SH-SY5Y (cell line): Measurements from ENCODE around the gene GFOD1.

Source experiments
- GATA2 ChIP-seq: IDR thresholded peaks from 2 replicates; pipeline ENCODE4 v1.6.1; 2011; ENCODE audit warnings: mild to moderate bottlenecking, low read depth, low read length
- GATA3 ChIP-seq: IDR thresholded peaks from 2 replicates; pipeline ENCODE4 v1.6.1; 2011; ENCODE audit warnings: low read depth, mild to moderate bottlenecking, low read length, moderate library complexity

GRCh38 chr6:13373919-13374318 lies 113.5 kb downstream of the GFOD1 start:
- TF ChIP-seq GATA3 (no peak), GATA2 (no peak)
